Heart left ventricle (tissue), 13 donors: Measurements from ENCODE around the gene LRMDA.

Source experiments
- CTCF ChIP-seq, 12 donors: fragments of 200-600 bp; sonication (generic) in 4 of 12; IDR thresholded peaks; one replicate each; pipeline versions ENCODE4 v1.5.0 to v1.8.0; 2018 to 2022; ENCODE audit warnings: antibody characterized with exemption in 12 of 12, mild to moderate bottlenecking in 5 of 12
- POLR2A ChIP-seq, 2 donors: fragments of 450-650 bp; IDR thresholded peaks; one replicate each; pipeline ENCODE4 v1.6.1; 2017; ENCODE audit warnings: antibody characterized with exemption in 2 of 2, mild to moderate bottlenecking in 2 of 2, moderate library complexity in 2 of 2
- donor health status: ischemic (EF 13 %, LVEDD 7.1; RV severe dilation, severe dysfunction).
- donor health status: DM: no; HTN: yes; CAD: no.
- donor health status: DM: no; HTN: no; CAD: no.
- donor health status: ischemic (EF 25% LVEDD 6.9; RV normal size, moderate dysfunction).
- donor health status: ischemic (EF 25% LVEDD 5.7; RV mildly dilated, moderate dysfunction).
- donor health status: ischemic (EF 35%, LVEDD 5.7; RV mildly dilated, moderate dysfunction).
- donor health status: nonischemic (EF 11% LVEDD 7.7; RV severe dilation, severe dysfunction).
- donor health status: DM: yes; HTN: yes; CAD: no.
- donor health status: PGD.
- donor health status: ischemic (EF 29% LVEDD 5.4; RV normal size, mild dysfunction).
- donor health status: nonischemic (EF 23%, LVEDD 6.1; RV moderate dilation, normal function).

- TF ChIP-seq CTCF (IDR thresholded peaks at IDR 0.05) (no peak), POLR2A (IDR thresholded peaks at IDR 0.05) (no peak)
Measured at GRCh38 chr10:76198287-76199035, 767.0 kb downstream of the LRMDA start.
